Measurements from ENCODE around the gene NXPE3.

GRCh38 chr3:101842245-101842934, 63.4 kb downstream of the NXPE3 start:
- TF ChIP-seq CTCF (conservative IDR thresholded peaks at IDR 0.05; ENCODE audit: low read length), result no peak
- no peak for TF ChIP-seq EZH2phosphoT487 (IDR thresholded peaks at IDR 0.05; ENCODE audit: borderline replicate concordance)

Measured in Loucy (cell line).